Hematopoietic multipotent progenitor cell treated with erythropoietin and hydrocortisone succinate and interleukin-3 and kit ligand, for 6 days (in vitro differentiated cells): ENCODE data around the gene TMEM26.
A peak's percentile ranks its signal among the peaks of the same experiment; 100 is the strongest.
"Not testable (repeated sequence)": the region's sequence is repeated elsewhere in the genome, so short reads cannot be mapped to it uniquely, and the experiment has no call there.

Experiments
- DNase-seq: peaks from one replicate; pipeline ENCODE4 v3.0.0-alpha.2; 2015

The TMEM26 gene

GRCh38 chr10:61398366-61399129, 54.6 kb downstream of the TMEM26 start:
- DNase-seq: no peak

DNA sequence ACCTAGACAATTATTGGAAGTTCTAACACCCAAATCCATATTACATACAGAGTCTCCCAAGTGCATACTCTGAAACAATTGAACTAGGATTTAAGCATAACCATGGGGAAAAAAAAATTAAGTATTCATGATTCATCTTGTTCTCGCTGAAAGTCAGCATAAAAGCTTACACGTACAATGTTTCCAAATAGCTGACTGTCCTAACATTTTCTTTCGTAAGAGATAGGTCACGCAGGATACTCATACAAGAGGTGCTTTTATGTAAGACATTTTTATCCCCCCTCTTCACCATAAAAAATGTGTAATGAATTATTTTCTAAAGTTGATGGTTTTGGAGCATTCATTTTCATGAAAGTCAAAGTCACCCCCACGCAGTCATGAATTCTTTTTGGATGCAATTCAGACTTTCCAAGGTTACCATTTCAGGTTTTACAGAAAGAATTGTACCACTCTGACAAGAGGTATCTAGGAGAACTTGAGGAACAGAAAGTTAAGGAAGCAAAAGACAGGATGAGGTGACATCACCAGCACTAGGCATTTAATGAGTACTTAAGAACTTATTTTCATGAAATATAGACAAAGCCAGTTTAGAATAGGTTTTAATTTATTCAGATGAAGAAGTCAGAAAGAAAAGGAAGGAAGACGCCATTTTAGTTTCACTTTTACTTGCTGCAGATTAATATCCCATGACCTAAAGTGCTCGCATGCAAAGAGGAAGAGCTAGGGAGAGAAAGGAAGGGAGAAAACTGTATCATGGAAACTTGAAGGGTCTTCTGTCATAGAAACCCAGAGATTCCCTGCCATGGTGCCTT, 55.8 kb downstream of the TMEM26 start:
- DNase-seq: peak; percentile 63

- DNase-seq: no peak
Measured at GRCh38 chr10:61391281-61391680, 61.9 kb downstream of the TMEM26 start.

DNA sequence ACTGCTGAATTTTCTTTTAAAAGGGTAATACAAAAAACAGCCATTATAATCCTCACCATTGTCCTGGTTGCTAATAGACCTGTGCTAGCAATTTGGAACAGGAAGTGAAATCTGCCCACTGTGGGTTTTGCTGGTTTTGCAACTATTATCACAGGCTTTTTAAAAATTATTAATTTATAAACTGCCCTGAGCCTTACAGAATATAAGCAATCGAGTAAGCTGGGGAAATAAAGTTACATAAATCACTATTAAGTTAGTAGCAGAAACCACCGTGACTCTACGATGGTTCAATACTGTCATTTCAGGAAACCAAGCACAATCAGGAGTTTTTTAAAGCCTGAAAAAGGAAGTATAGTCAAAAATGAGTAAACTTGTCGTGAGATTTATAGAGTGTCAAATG, 62.3 kb downstream of the TMEM26 start:
- peak; percentile 5 for DNase-seq

DNA sequence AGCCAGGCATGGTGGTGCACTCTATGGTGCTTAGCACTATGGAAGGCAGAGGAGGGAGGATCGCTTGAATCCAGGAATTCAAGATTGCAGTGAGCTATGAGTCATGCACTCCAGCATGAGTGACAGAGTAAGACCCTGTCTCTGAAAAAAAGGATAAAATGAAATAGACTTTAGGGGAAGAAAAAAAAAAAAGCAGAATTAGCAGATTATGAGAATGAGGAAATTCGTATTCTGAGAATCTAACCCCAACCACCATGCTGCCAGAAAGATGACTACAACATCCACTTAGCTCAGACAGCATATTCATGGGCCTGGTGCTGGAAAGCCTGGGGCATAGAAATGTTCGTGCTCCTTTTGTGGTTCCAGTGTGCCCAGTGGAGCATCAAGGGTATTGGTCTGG, 63.3 kb downstream of the TMEM26 start:
- DNase-seq: peak; percentile 36

GRCh38 chr10:61388986-61389385, 64.2 kb downstream of the TMEM26 start:
- DNase-seq: not testable (repeated sequence)

DNA sequence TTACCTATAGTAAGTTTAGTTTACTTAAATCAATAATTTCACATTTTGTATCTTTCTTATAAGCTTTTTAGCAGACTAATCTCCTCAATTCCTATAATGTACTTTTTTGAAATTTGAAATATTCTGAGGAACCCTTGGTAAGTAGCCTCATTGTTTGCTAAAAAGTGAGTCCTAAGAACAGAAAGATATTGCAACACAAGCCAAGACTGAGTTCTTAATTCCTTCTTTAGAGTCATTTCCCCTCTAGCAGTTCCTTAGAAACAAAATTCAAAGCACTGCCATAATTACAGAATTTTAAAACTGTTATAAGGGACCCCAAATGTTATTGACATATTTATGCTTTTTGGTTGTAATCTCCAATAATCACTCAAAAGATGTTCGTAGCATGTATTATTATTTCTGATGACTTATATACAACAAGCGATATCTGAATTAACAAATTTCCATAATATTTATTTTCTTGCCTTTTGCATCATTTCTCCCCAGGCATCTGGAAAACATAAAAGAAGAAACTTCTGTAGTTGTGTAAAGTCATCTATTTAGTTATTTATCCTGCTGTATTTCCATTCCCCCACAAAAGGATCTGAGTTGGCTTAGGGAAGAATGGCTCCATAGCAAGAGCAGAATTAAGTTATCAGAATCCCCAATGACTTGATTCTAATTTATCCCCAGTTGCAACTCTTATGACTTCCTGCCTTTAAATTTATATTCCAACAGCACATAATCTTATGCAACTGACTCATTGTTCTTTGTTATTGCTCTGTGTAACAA, 67.8 kb downstream of the TMEM26 start:
- DNase-seq: no peak

DNA sequence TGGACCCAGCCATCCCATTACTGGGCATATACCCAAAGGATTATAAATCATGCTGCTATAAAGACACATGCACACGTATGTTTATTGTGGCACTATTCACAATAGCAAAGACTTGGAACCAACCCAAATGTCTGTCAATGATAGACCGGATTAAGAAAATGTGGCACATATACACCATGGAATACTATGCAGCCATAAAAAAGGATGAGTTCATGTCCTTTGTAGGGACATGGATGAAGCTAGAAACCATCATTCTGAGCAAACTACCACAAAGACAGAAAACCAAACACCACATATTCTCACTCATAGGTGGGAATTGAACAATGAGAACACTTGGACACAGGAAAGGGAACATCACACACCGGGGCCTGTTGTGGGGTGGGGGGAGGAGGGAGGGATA, 72.0 kb downstream of the TMEM26 start:
- DNase-seq: not testable (repeated sequence)

GRCh38 chr10:61378865-61379264, 74.3 kb downstream of the TMEM26 start:
- DNase-seq: no peak

DNA sequence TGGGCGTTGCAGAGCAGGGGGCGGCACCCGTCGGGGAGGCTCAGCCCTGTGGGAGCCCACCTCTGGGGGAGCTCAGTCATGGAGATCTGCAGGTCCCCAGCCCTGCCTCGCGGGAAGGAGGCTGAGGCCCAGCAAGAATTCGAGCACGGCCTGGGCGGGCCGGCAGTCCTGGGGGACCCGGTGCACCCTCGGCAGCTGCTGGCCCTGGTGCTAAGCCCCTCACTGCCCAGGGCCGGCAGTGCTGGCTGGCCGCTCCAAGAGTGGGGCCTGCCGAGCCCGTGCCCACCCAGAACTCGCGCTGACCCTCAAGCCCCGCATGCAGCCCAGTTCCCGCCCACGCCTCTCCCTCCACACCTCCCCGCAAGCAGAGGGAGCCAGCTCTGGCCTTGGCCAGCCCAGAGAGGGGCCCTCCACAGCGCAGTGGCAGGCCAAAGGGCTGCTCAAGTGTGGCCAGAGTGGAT, 76.2 kb downstream of the TMEM26 start:
- no peak for DNase-seq

- DNase-seq: no peak
Measured at GRCh38 chr10:61376377-61376776, 76.8 kb downstream of the TMEM26 start.

GRCh38 chr10:61366365-61366764, 86.8 kb downstream of the TMEM26 start:
- no peak for DNase-seq

GRCh38 chr10:61364619-61365018, 88.6 kb downstream of the TMEM26 start:
- DNase-seq: no peak

DNA sequence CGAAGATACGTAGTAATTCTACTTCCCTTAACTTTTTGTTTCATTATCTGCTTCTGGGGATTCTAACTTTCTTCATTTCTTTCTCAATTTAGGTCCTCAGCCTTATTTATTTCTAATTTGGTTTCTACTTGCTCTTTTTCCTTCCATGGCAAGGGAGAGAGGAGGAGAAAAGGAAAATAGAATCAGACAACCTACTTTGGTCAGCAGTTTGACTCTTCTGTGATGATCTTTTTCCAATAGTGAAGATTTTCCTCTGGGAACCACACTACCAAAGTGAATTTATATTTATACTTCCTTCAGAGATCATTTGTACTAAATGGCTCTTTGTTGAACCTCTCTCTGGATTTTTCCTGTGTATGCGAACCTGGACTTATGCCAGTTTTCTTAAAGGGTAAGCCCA, 90.2 kb downstream of the TMEM26 start:
- no peak for DNase-seq

- DNase-seq: no peak
Measured at GRCh38 chr10:61359452-61359851, 93.7 kb downstream of the TMEM26 start.

GRCh38 chr10:61357687-61358086, 95.5 kb downstream of the TMEM26 start:
- no peak for DNase-seq
